ENCODE results near the gene GPATCH2. TPM values are rescaled to one million over a fixed set of nuclear protein-coding genes. Genes with fewer than 3 reads are reported as not detected.

Gene GPATCH2
- total and polyA plus RNA-seq, 10 of the 15 experiments (the other 5 are each of a cell fraction or from before 2014, with no cell fraction given): 3.2 to 12.2 (median 5.4) TPM

DNA sequence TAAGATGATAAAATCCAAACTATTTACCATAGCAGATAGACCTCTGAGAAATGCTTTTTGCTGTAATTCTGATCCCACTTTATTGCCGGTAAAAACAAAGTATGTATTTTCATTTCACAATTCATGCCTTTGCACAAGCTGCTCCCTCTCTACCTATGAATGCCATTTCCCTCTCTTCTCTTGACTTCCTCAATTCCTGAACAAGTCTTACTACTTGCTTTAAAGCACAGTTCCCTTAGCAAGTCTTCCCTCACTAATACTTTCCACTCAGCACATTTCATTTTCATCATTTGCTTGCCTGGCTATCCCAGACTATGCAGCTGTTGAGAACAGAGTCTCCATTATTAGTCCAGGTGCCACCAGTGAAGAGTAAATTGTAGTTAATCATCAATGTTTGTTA is 13.8 kb downstream of the GPATCH2 start (continued):
- TF ChIP-seq SREBF2 (IDR thresholded peaks at IDR 0.05; ENCODE audit: low read length) (no peak), FOXK2 (IDR thresholded peaks at IDR 0.05) (no peak)
- TF ChIP-seq, protein P1, sequence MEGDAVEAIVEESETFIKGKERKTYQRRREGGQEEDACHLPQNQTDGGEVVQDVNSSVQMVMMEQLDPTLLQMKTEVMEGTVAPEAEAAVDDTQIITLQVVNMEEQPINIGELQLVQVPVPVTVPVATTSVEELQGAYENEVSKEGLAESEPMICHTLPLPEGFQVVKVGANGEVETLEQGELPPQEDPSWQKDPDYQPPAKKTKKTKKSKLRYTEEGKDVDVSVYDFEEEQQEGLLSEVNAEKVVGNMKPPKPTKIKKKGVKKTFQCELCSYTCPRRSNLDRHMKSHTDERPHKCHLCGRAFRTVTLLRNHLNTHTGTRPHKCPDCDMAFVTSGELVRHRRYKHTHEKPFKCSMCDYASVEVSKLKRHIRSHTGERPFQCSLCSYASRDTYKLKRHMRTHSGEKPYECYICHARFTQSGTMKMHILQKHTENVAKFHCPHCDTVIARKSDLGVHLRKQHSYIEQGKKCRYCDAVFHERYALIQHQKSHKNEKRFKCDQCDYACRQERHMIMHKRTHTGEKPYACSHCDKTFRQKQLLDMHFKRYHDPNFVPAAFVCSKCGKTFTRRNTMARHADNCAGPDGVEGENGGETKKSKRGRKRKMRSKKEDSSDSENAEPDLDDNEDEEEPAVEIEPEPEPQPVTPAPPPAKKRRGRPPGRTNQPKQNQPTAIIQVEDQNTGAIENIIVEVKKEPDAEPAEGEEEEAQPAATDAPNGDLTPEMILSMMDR (IDR thresholded peaks at IDR 0.05 in 2 of 3, conservative IDR thresholded peaks at IDR 0.05 in 1 of 3; ENCODE audit: control insufficient read depth in 2 of 3, extremely low read depth in 1 of 3, insufficient read depth in 1 of 3, low read depth in 3 of 3, low read length in 3 of 3): no peak

GRCh38 chr1:217614200-217614712 is 16.6 kb downstream of the GPATCH2 start:
- no peak for DNase-seq (ENCODE audit: low read depth, low spot score)
- TF ChIP-seq FOXM1 (IDR thresholded peaks at IDR 0.05; ENCODE audit: low read depth, low read length) (no peak), WRNIP1 (IDR thresholded peaks at IDR 0.05; ENCODE audit: borderline replicate concordance, low read depth, low read length) (no peak), CREM (IDR thresholded peaks at IDR 0.05; ENCODE audit: low read depth) (no peak), POLR2A (IDR thresholded peaks at IDR 0.05; ENCODE audit: low read depth, low read length) (no peak)
- in situ Hi-C loops (cut with MboI): no loop called here
- ChIA-PET RAD21 (ENCODE audit: unreplicated experiment) (no interaction called here), POLR2A (no interaction called here), SMC1A (ENCODE audit: uncharacterized antibody, unreplicated experiment) (interaction anchor here (0.8 to 0.9 kb wide), 2 partner anchors 37 to 122 kb away, joined by 3 read pairs; no protein-coding TSS in a partner anchor), CTCF (interaction anchor here (2.0 kb wide), 1 partner anchor 46 kb away, joined by 6 read pairs; no protein-coding TSS in a partner anchor)
- intact Hi-C loops (cut with micrococcal nuclease; ENCODE audit: unreplicated experiment): no loop called here
- no peak for ATAC-seq
- no peaks in the 10 kb centered on the region for H3K27me3 ChIP-seq (replicated peaks in 1 of 2; ENCODE audit: control insufficient read depth in 2 of 2, insufficient read depth in 2 of 2, low read length in 1 of 2)
- no TSS peak for BruUV-seq (replicated peaks)
- H3K36me3 ChIP-seq (ENCODE audit: control insufficient read depth in 2 of 2, insufficient read depth in 2 of 2, low read length in 1 of 2): peaks cover 0 to 7% of the 10 kb centered on the region in 2 experiments; a peak in 1 of 4 replicates
- H3K79me2 ChIP-seq (ENCODE audit: control insufficient read depth, insufficient read depth, low read length): no peaks in the 10 kb centered on the region
- WGBS (ENCODE audit: insufficient coverage, insufficient replicate concordance, low lambda C conversion rate, missing lambda C conversion rate): 96% methylated on average over 3 of the region's 3 CpGs
- H3K4me1 ChIP-seq (ENCODE audit: control insufficient read depth, insufficient read depth, low read length): no peaks in the 10 kb centered on the region
- H3K9me3 ChIP-seq (replicated peaks; ENCODE audit: control insufficient read depth, insufficient read depth, low read length): no peaks in the 10 kb centered on the region
- no peak overlapping the region for H2AFZ ChIP-seq (ENCODE audit: control insufficient read depth, low read depth, low read length)
- no peak for FAIRE-seq
- H3K27ac ChIP-seq (ENCODE audit: control insufficient read depth, insufficient read depth): no peak overlapping the region
- no peak overlapping the region for H3K4me3 ChIP-seq
- no peak overlapping the region for H3K9ac ChIP-seq (ENCODE audit: control insufficient read depth, insufficient read depth, low read length)
- no peaks in the 10 kb centered on the region for H4K20me1 ChIP-seq (ENCODE audit: control insufficient read depth, insufficient read depth)
- H3K4me2 ChIP-seq (ENCODE audit: control insufficient read depth, insufficient read depth): no peak overlapping the region

Measured in GM12878 (cell line).